Measurements from ENCODE around the gene SVEP1.
"Not testable (repeated sequence)": the region's sequence is repeated elsewhere in the genome, so short reads cannot be mapped to it uniquely, and the experiment has no call there.

Gene SVEP1

GRCh38 chr9:110399983-110400382, 179.6 kb downstream of the SVEP1 start:
- CTCF ChIA-PET: interaction anchor here (0.6 kb wide), 1 partner anchor 442 kb away, joined by 3 read pairs; no protein-coding TSS in a partner anchor
- TF ChIP-seq GLIS1 (tag by site-specific recombination; IDR thresholded peaks at IDR 0.05) (no peak), ZNF302 (tag by site-specific recombination; IDR thresholded peaks at IDR 0.05; ENCODE audit: low read depth) (no peak), KLF10 (tag by site-specific recombination; IDR thresholded peaks at IDR 0.05) (no peak), ZBTB17 (tag by site-specific recombination; IDR thresholded peaks at IDR 0.05) (no peak), ZBTB7A (tag by site-specific recombination; IDR thresholded peaks at IDR 0.05; ENCODE audit: low read depth) (no peak), ZNF704 (tag by site-specific recombination; IDR thresholded peaks at IDR 0.05) (no peak)
- POLR2A ChIA-PET: no interaction called here

GRCh38 chr9:110398992-110399391, 180.5 kb downstream of the SVEP1 start:
- H3K27ac ChIP-seq (ENCODE audit: extremely low read depth, low read depth, low read length); H3K4me3 ChIP-seq (ENCODE audit: low read depth, low read length); H3K4me1 ChIP-seq (ENCODE audit: control insufficient read depth, insufficient read depth, low read length); CTCF ChIA-PET; H3K9me3 ChIP-seq (ENCODE audit: control insufficient read depth, insufficient read depth, low read depth, low read length); POLR2A ChIA-PET; H3K36me3 ChIP-seq (ENCODE audit: control insufficient read depth in 2 of 2, insufficient read depth in 1 of 2, low read length in 2 of 2): not testable (repeated sequence)
- peak; percentile 56; the same call in 1 of the 2 replicates for TF ChIP-seq ZNF146 (tag by site-specific recombination; IDR thresholded peaks at IDR 0.05)

More at GRCh38 chr9:110399983-110400382, 179.6 kb downstream of the SVEP1 start:
- Histone ChIP-seq H3K27ac (ENCODE audit: extremely low read depth, low read depth, low read length) (no peak overlapping the region), H3K9me3 (ENCODE audit: control insufficient read depth, insufficient read depth, low read depth, low read length) (no peaks in the 10 kb centered on the region), H3K36me3 (ENCODE audit: control insufficient read depth in 2 of 2, insufficient read depth in 1 of 2, low read length in 2 of 2) (no peaks in the 10 kb centered on the region), H3K4me3 (ENCODE audit: low read depth, low read length) (no peak overlapping the region), H3K4me1 (ENCODE audit: control insufficient read depth, insufficient read depth, low read length) (no peaks in the 10 kb centered on the region)

GRCh38 chr9:110391826-110392485, 187.6 kb downstream of the SVEP1 start:
- TF ChIP-seq ZNF658 (tag by site-specific recombination; IDR thresholded peaks at IDR 0.05) (no peak), YY2 (tag by site-specific recombination; IDR thresholded peaks at IDR 0.05) (no peak), ZNF214 (tag by site-specific recombination; IDR thresholded peaks at IDR 0.05; ENCODE audit: borderline replicate concordance) (no peak), ZSCAN30 (tag by site-specific recombination; IDR thresholded peaks at IDR 0.05) (no peak), ZNF239 (tag by site-specific recombination; IDR thresholded peaks at IDR 0.05) (no peak), ZNF341 (tag by site-specific recombination; IDR thresholded peaks at IDR 0.05; ENCODE audit: low read depth) (no peak), KLF10 (tag by site-specific recombination; IDR thresholded peaks at IDR 0.05) (no peak), ZNF549 (tag by site-specific recombination; IDR thresholded peaks at IDR 0.05) (no peak), ZNF16 (tag by site-specific recombination; IDR thresholded peaks at IDR 0.05; ENCODE audit: low read depth) (no peak), OSR2 (tag by site-specific recombination; IDR thresholded peaks at IDR 0.05) (no peak), ZNF449 (tag by site-specific recombination; IDR thresholded peaks at IDR 0.05) (no peak), ZNF202 (tag by site-specific recombination; IDR thresholded peaks at IDR 0.05; ENCODE audit: borderline replicate concordance) (no peak)
- TF ChIP-seq, protein P1, sequence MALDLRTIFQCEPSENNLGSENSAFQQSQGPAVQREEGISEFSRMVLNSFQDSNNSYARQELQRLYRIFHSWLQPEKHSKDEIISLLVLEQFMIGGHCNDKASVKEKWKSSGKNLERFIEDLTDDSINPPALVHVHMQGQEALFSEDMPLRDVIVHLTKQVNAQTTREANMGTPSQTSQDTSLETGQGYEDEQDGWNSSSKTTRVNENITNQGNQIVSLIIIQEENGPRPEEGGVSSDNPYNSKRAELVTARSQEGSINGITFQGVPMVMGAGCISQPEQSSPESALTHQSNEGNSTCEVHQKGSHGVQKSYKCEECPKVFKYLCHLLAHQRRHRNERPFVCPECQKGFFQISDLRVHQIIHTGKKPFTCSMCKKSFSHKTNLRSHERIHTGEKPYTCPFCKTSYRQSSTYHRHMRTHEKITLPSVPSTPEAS (tag by site-specific recombination; IDR thresholded peaks at IDR 0.05): no peak
- POLR2A ChIA-PET: no interaction called here
- Histone ChIP-seq H3K36me3 (ENCODE audit: control insufficient read depth in 2 of 2, insufficient read depth in 1 of 2, low read length in 2 of 2) (no peaks in the 10 kb centered on the region), H3K9me3 (ENCODE audit: control insufficient read depth, insufficient read depth, low read depth, low read length) (no peaks in the 10 kb centered on the region), H3K4me1 (ENCODE audit: control insufficient read depth, insufficient read depth, low read length) (no peaks in the 10 kb centered on the region), H3K27ac (ENCODE audit: extremely low read depth, low read depth, low read length) (no peak overlapping the region), H3K4me3 (ENCODE audit: low read depth, low read length) (no peak overlapping the region)
- CTCF ChIA-PET: interaction anchor here (0.6 kb wide), 1 partner anchor 20 kb away, joined by 3 read pairs; no protein-coding TSS in a partner anchor
